Neuronal stem cell (in vitro differentiated cells): Measurements from ENCODE around the gene PCDHGB3.
"Not testable (repeated sequence)": the region's sequence is repeated elsewhere in the genome, so short reads cannot be mapped to it uniquely, and the experiment has no call there.

ENCODE experiments used
- DNase-seq: peaks from one replicate; pipeline ENCODE4 v3.0.0-alpha.2; 2013; ENCODE audit warnings: low spot score
- H2AFZ ChIP-seq: one replicate; pipeline ENCODE4 v1.6.1; 2013; ENCODE audit warnings: mild to moderate bottlenecking, low read length, inconsistent platforms
- H2AK5ac ChIP-seq: 2 replicates; pipeline ENCODE4 v1.6.1; 2013; ENCODE audit warnings: low read depth, mild to moderate bottlenecking, inconsistent platforms, low read length, moderate library complexity, mixed read lengths
- H2BK120ac ChIP-seq: 2 replicates; pipeline ENCODE4 v1.6.1; 2013; ENCODE audit warnings: low read depth, mild to moderate bottlenecking, inconsistent platforms, low read length, moderate library complexity, mixed read lengths
- H2BK12ac ChIP-seq: one replicate; pipeline ENCODE4 v1.6.1; 2013; ENCODE audit warnings: low read length, inconsistent platforms
- H2BK15ac ChIP-seq: 2 replicates; pipeline ENCODE4 v1.6.1; 2013; ENCODE audit warnings: mild to moderate bottlenecking, low read length, inconsistent platforms, mixed read lengths
- H2BK5ac ChIP-seq: one replicate; pipeline ENCODE4 v1.6.1; 2013; ENCODE audit warnings: inconsistent platforms, mild to moderate bottlenecking, low read length, moderate library complexity
- H3K14ac ChIP-seq: one replicate; pipeline ENCODE4 v1.6.1; 2013; ENCODE audit warnings: low read length, inconsistent platforms
- H3K18ac ChIP-seq: 2 replicates; pipeline ENCODE4 v1.6.1; 2013; ENCODE audit warnings: low read length, inconsistent platforms
- H3K23ac ChIP-seq: 2 replicates; pipeline ENCODE4 v1.6.1; 2013; ENCODE audit warnings: low read depth, mild to moderate bottlenecking, mixed read lengths, low read length, inconsistent platforms; ENCODE audit not compliant: poor library complexity
- H3K27ac ChIP-seq: replicated peaks from 3 replicates; pipeline ENCODE4 v1.5.1; 2013; ENCODE audit warnings: low read length, inconsistent platforms
- H3K27me3 ChIP-seq, 3 experiments: 2 replicates each; pipeline ENCODE4 v1.6.1; 2013; ENCODE audit warnings: low read length in 3 of 3, mild to moderate bottlenecking in 2 of 3, inconsistent platforms in 1 of 3, low read depth in 1 of 3, mixed read lengths in 1 of 3, moderate library complexity in 1 of 3; ENCODE audit not compliant: control insufficient read depth in 3 of 3, insufficient read depth in 3 of 3
- H3K36me3 ChIP-seq, 2 donors: replicated peaks in 1 of 2; 2 replicates each; pipeline ENCODE4 v1.6.1; 2013; ENCODE audit warnings: low read length in 2 of 2; ENCODE audit not compliant: control insufficient read depth in 2 of 2, insufficient read depth in 2 of 2
- H3K4ac ChIP-seq: 2 replicates; pipeline ENCODE4 v1.6.1; 2013; ENCODE audit warnings: inconsistent platforms, mild to moderate bottlenecking, low read length, moderate library complexity
- H3K4me1 ChIP-seq, 2 donors: 1 replicate in 1 of 2; 2 replicates in 1 of 2; pipeline ENCODE4 v1.6.1; 2013; ENCODE audit warnings: low read length in 2 of 2, low read depth in 1 of 2; ENCODE audit not compliant: control insufficient read depth in 2 of 2, insufficient read depth in 1 of 2
- H3K4me2 ChIP-seq: one replicate; pipeline ENCODE4 v1.6.1; 2013; ENCODE audit warnings: mild to moderate bottlenecking, low read length, inconsistent platforms; ENCODE audit not compliant: insufficient read depth, poor library complexity, severe bottlenecking
- H3K4me3 ChIP-seq, 2 donors: 2 replicates each; pipeline ENCODE4 v1.5.1; 2013; ENCODE audit warnings: low read length in 2 of 2, mild to moderate bottlenecking in 2 of 2, inconsistent platforms in 1 of 2, moderate library complexity in 1 of 2
- H3K79me1 ChIP-seq: one replicate; pipeline ENCODE4 v1.6.1; 2013; ENCODE audit warnings: low read depth, mild to moderate bottlenecking, inconsistent platforms, low read length, moderate library complexity
- H3K9ac ChIP-seq: one replicate; pipeline ENCODE4 v1.6.1; 2013; ENCODE audit warnings: mild to moderate bottlenecking, low read depth, low read length, inconsistent platforms; ENCODE audit not compliant: poor library complexity
- H3K9me3 ChIP-seq, 2 donors: replicated peaks in 1 of 2; 2 replicates each; pipeline versions ENCODE3 to v1.6.1; 2013; ENCODE audit warnings: low read length in 2 of 2, mild to moderate bottlenecking in 2 of 2, inconsistent platforms in 1 of 2, low read depth in 1 of 2, mixed read lengths in 1 of 2, moderate library complexity in 1 of 2; ENCODE audit not compliant: control insufficient read depth in 2 of 2, insufficient read depth in 1 of 2
- H4K8ac ChIP-seq: one replicate; pipeline ENCODE4 v1.6.1; 2013; ENCODE audit warnings: low read depth, mild to moderate bottlenecking, inconsistent platforms, low read length, moderate library complexity
- H4K91ac ChIP-seq: one replicate; pipeline ENCODE4 v1.6.1; 2013; ENCODE audit warnings: low read length, low read depth, mild to moderate bottlenecking, inconsistent platforms; ENCODE audit not compliant: poor library complexity
- whole genome bisulfite sequencing, 2 donors: extraction: QIAGEN DNeasy Blood & Tissue Kit; methylation state at CpG; one replicate each; pipeline ENCODE4 v1.1.7; 2013; ENCODE audit warnings: missing lambda C conversion rate in 2 of 2, mixed read lengths in 1 of 2; ENCODE audit not compliant: insufficient read length in 2 of 2, insufficient replicate concordance in 1 of 2; ENCODE audit errors: extremely low coverage in 2 of 2; 5-methylcytosine and 5-hydroxymethylcytosine counted together

Gene PCDHGB3

GRCh38 chr5:141384471-141385267 lies 14.6 kb downstream of the PCDHGB3 start:
- no peak overlapping the region for H2BK15ac ChIP-seq
- H3K27ac ChIP-seq, result no peak overlapping the region
- no peak overlapping the region for H2AFZ ChIP-seq
- H3K14ac ChIP-seq, result no peak overlapping the region
- H3K4me2 ChIP-seq, result no peak overlapping the region
- H2BK12ac ChIP-seq, result no peak overlapping the region
- no peak overlapping the region for H4K91ac ChIP-seq
- H2BK5ac ChIP-seq, result no peak overlapping the region
- peak overlapping the region in 1 of 2 donors; percentile 57 for H3K4me3 ChIP-seq
- H3K36me3 ChIP-seq, result no peaks in the 10 kb centered on the region
- peaks cover 32 to 43% of the 10 kb centered on the region in 2 donors for H3K9me3 ChIP-seq
- no peak overlapping the region for H3K9ac ChIP-seq
- no peak overlapping the region for H2BK120ac ChIP-seq
- no peaks in the 10 kb centered on the region for H3K4me1 ChIP-seq
- no peaks in the 10 kb centered on the region for H3K27me3 ChIP-seq
- H3K79me1 ChIP-seq, result peaks cover 3% of the 10 kb centered on the region
- H2AK5ac ChIP-seq, result peak overlapping the region; percentile 34
- peak overlapping the region; percentile 74 for H4K8ac ChIP-seq
- H3K4ac ChIP-seq, result no peak overlapping the region
- no CpG with 5 or more reads among the region's 43 CpGs for WGBS, 2 donors
- no peak overlapping the region for H3K18ac ChIP-seq
- H3K23ac ChIP-seq, result no peak overlapping the region
- DNase-seq, result no peak

GRCh38 chr5:141387557-141388311 lies 17.7 kb downstream of the PCDHGB3 start, which contains the start of gene PCDHGB4:
Gene PCDHGB4 (plus strand): TSS chr5:141387698. CDS start chr5:141387885, 187 bp downstream.
- H3K4me1 ChIP-seq, H3K27ac ChIP-seq, H3K23ac ChIP-seq, H3K27me3 ChIP-seq, H3K14ac ChIP-seq, H2BK120ac ChIP-seq, H4K91ac ChIP-seq, H3K79me1 ChIP-seq, H2BK12ac ChIP-seq, H4K8ac ChIP-seq, H2AK5ac ChIP-seq, H3K18ac ChIP-seq, H2BK15ac ChIP-seq, H3K9ac ChIP-seq, H2BK5ac ChIP-seq, H3K4ac ChIP-seq: not testable (repeated sequence)
- peak; percentile 6 for DNase-seq
- peak within 1 kb of the TSS in 1 of 2 donors; percentile 42 for H3K4me3 ChIP-seq
- H3K9me3 ChIP-seq, result peaks cover 40 to 64% of the 10 kb centered on the region in 2 donors
- peak within 1 kb of the TSS; percentile 82 for H2AFZ ChIP-seq
- peaks cover 7 to 11% of the 10 kb centered on the region in 2 donors for H3K36me3 ChIP-seq
- H3K4me2 ChIP-seq, result peak within 1 kb of the TSS; percentile 32
- no CpG with 5 or more reads among the region's 40 CpGs for WGBS, 2 donors

GRCh38 chr5:141388661-141389060 lies 18.6 kb downstream of the PCDHGB3 start:
- no peaks in the 10 kb centered on the region for H3K27me3 ChIP-seq
- no peak overlapping the region for H2AFZ ChIP-seq
- no peak for DNase-seq
- H3K4me1 ChIP-seq, result no peaks in the 10 kb centered on the region
- H2BK12ac ChIP-seq, result no peak overlapping the region
- H3K14ac ChIP-seq, result no peak overlapping the region
- H3K18ac ChIP-seq, result no peak overlapping the region
- H4K8ac ChIP-seq, result no peak overlapping the region
- no peak overlapping the region for H3K4ac ChIP-seq
- H2BK5ac ChIP-seq, result no peak overlapping the region
- no peak overlapping the region for H3K9ac ChIP-seq
- no peak overlapping the region for H2BK120ac ChIP-seq
- H3K79me1 ChIP-seq, result peaks cover 4% of the 10 kb centered on the region
- H3K4me3 ChIP-seq, result no peak overlapping the region
- H3K27ac ChIP-seq, result no peak overlapping the region
- H4K91ac ChIP-seq, result no peak overlapping the region
- peaks cover 39 to 64% of the 10 kb centered on the region in 2 donors for H3K9me3 ChIP-seq
- no peak overlapping the region for H3K23ac ChIP-seq
- WGBS, 2 donors, result no CpG with 5 or more reads among the region's 10 CpGs
- no peak overlapping the region for H2BK15ac ChIP-seq
- H3K4me2 ChIP-seq, result no peak overlapping the region
- H3K36me3 ChIP-seq, result peaks cover 11 to 20% of the 10 kb centered on the region in 2 donors
- H2AK5ac ChIP-seq, result no peak overlapping the region
